Pons (tissue), 1 donor: Measurements from ENCODE around the gene RPS6KL1.

ENCODE experiments used
- DNase-seq: peaks from one replicate; pipeline ENCODE4 v3.0.0-alpha.2; 2016; ENCODE audit warnings: low spot score

Gene RPS6KL1

DNA sequence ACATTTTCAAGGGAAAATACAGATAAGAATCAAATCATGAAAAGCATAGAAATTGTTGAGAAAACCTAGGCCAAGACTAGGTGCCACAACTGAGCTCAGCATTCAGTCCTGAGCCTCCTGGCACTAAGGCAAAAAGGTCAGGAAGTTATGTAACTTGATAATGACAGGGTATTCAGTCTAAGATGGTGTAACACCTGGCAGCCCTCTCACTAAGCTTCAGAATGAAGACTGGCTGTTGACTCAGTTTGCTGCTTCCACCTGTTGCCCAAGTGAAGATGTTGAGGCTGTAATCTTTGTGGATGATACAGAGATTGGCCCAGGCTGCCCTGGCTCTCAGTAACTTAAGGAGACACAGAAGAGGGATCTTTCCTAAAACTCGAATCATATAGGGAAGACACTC, 66.7 kb downstream of the RPS6KL1 start:
- DNase-seq, result no peak

DNA sequence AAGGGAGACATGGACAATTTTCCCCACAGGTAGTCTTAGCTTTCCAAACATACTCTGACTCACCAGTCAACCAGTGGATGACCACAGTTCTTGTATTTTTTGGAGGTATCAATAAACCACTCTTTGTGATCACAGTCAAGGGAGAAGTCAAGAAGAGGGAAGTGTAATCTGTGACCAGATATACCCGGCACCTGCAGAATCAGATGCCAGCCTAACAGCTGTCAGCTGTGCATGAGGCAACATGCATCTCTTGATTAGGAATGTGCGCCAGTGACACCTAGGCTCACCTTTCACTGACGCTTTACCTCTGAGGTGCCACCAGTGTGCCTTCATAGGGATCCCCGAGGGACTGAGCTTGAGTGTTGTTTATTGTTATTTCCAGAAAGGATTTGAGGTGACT, 67.1 kb downstream of the RPS6KL1 start:
- no peak for DNase-seq

DNA sequence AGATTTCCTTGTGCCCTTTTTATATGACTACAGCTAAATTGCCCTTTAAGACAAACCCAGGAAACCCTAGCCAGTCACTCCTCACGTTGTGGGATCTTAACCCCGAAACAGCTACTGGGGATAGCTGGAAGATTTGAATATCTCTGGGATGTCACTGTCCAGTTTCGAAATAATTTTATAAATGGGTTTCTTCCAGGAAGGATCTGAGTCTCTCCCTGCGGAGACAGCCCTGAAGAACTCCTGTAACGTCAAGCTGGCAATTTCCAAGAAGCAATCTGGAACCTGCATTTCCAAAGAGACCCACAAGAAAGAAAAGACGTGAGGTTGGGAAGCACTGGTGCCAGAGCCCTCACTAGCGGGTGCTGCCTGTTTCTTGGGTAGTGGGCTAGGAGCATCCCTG, 68.0 kb downstream of the RPS6KL1 start:
- no peak for DNase-seq
